Breast epithelium (tissue), 4 donors: ENCODE measurements around the gene IKBKE. TPM values are rescaled to one million over a fixed set of nuclear protein-coding genes. Genes with fewer than 3 reads are reported as not detected.

Experiments used
- DNase-seq, 2 donors: peaks; one replicate each; pipeline ENCODE4 v3.0.0-alpha.2; 2019; ENCODE audit warnings: low spot score in 2 of 2
- H3K27ac ChIP-seq, 2 donors: fragments of 200-600 bp; sonication (generic) in 1 of 2; one replicate each; pipeline ENCODE4 v1.5.1; 2016 to 2019; ENCODE audit warnings: mild to moderate bottlenecking in 1 of 2
- H3K27me3 ChIP-seq, 2 donors: fragments of 200-600 bp; sonication (generic) in 1 of 2; one replicate each; pipeline versions ENCODE4 v1.5.1 to v1.6.0; 2017 to 2019; ENCODE audit warnings: control low read depth in 1 of 2, mild to moderate bottlenecking in 1 of 2
- H3K36me3 ChIP-seq: fragments of 200-600 bp; one replicate; pipeline ENCODE4 v1.5.1; 2019
- H3K4me1 ChIP-seq, 2 donors: fragments of 200-600 bp; sonication (generic); one replicate each; pipeline ENCODE4 v1.5.1; 2016 to 2019; ENCODE audit warnings: control low read depth in 1 of 2
- H3K4me3 ChIP-seq, 3 donors: fragments of 200-600 bp; sonication (generic); 1 replicate in 2 of 3; 2 replicates in 1 of 3; pipeline ENCODE4 v1.5.1; 2016 to 2019; ENCODE audit warnings: mild to moderate bottlenecking in 3 of 3, moderate library complexity in 2 of 3
- H3K9me3 ChIP-seq, 2 donors: fragments of 200-600 bp; sonication (generic) in 1 of 2; one replicate each; pipeline ENCODE4 v1.5.1; 2016 to 2019; ENCODE audit warnings: control low read depth in 1 of 2
- CTCF ChIP-seq, 3 donors: fragments of 450-650 bp; IDR thresholded peaks; one replicate each; pipeline ENCODE4 v1.5.1; 2016 to 2017; ENCODE audit warnings: antibody characterized with exemption in 3 of 3, mild to moderate bottlenecking in 3 of 3, moderate library complexity in 3 of 3
- POLR2A ChIP-seq: fragments of 450-650 bp; IDR thresholded peaks from one replicate; pipeline ENCODE4 v1.6.1; 2016; ENCODE audit warnings: antibody characterized with exemption, mild to moderate bottlenecking, moderate library complexity
- POLR2AphosphoS5 ChIP-seq, 3 donors: sonication (generic); formaldehyde crosslinking; IDR thresholded peaks; one replicate each; pipeline ENCODE4 v1.6.1; 2017; ENCODE audit warnings: antibody characterized with exemption in 3 of 3
- intact Hi-C: fragments of 100-400 bp; cut with DNase I; formaldehyde crosslinking; loops from one replicate; pipeline ENCODE4 v1.15.1; 2023; ENCODE audit warnings: low total_unique reads
- total RNA-seq, 3 donors: library from RNA; depleted of rRNA; stranded (reverse); fragments of >200 nt; gene quantifications; one replicate each; pipeline ENCODE4 v1.1.0, GENCODE V29; 2016

The IKBKE gene
- total RNA-seq, 3 donors from 2014 or later: 4.4 to 4.9 (median 4.8) TPM

GRCh38 chr1:206442101-206442500 is 28.2 kb upstream of the IKBKE start:
- Histone ChIP-seq H3K27me3 (no peaks in the 10 kb centered on the region), H3K4me3 (no peak overlapping the region), H3K36me3 (no peaks in the 10 kb centered on the region), H3K9me3 (no peaks in the 10 kb centered on the region), H3K27ac (no peak overlapping the region), H3K4me1 (no peaks in the 10 kb centered on the region)
- intact Hi-C loops: no loop called here
- TF ChIP-seq CTCF (IDR thresholded peaks at IDR 0.05) (no peak), POLR2A (no peak), POLR2AphosphoS5 (IDR thresholded peaks at IDR 0.05) (no peak)
- DNase-seq: no peak

- Histone ChIP-seq H3K36me3 (no peaks in the 10 kb centered on the region), H3K9me3 (no peaks in the 10 kb centered on the region), H3K27me3 (no peaks in the 10 kb centered on the region), H3K27ac (peak overlapping the region in 1 of 2 donors; percentile 67), H3K4me1 (no peaks in the 10 kb centered on the region), H3K4me3 (no peak overlapping the region)
- TF ChIP-seq POLR2AphosphoS5 (IDR thresholded peaks at IDR 0.05) (no peak), POLR2A (no peak), CTCF (IDR thresholded peaks at IDR 0.05) (no peak)
- intact Hi-C loops: no loop called here
- DNase-seq: no peak
Measured at GRCh38 chr1:206445116-206445515, 25.2 kb upstream of the IKBKE start.

GRCh38 chr1:206445911-206446356 is 24.3 kb upstream of the IKBKE start:
- intact Hi-C loops: no loop called here
- H3K4me3 ChIP-seq: no peak overlapping the region
- no peak for TF ChIP-seq POLR2AphosphoS5 (IDR thresholded peaks at IDR 0.05)
- TF ChIP-seq POLR2A: no peak
- no peak for TF ChIP-seq CTCF (IDR thresholded peaks at IDR 0.05)
- H3K36me3 ChIP-seq: no peaks in the 10 kb centered on the region
- H3K27me3 ChIP-seq: no peaks in the 10 kb centered on the region
- H3K9me3 ChIP-seq: no peaks in the 10 kb centered on the region
- no peaks in the 10 kb centered on the region for H3K4me1 ChIP-seq
- DNase-seq: no peak
- peak overlapping the region in 1 of 2 donors; percentile 57 for H3K27ac ChIP-seq

GRCh38 chr1:206446688-206447421 is 23.4 kb upstream of the IKBKE start:
- intact Hi-C loops: no loop called here
- no peak for DNase-seq
- no peaks in the 10 kb centered on the region for H3K27me3 ChIP-seq
- H3K27ac ChIP-seq: peak overlapping the region in 1 of 2 donors; percentile 44
- no peak for TF ChIP-seq POLR2AphosphoS5 (IDR thresholded peaks at IDR 0.05)
- no peak for TF ChIP-seq POLR2A
- TF ChIP-seq CTCF (IDR thresholded peaks at IDR 0.05): no peak
- H3K4me1 ChIP-seq: no peaks in the 10 kb centered on the region
- H3K4me3 ChIP-seq: no peak overlapping the region
- no peaks in the 10 kb centered on the region for H3K9me3 ChIP-seq
- no peaks in the 10 kb centered on the region for H3K36me3 ChIP-seq

GRCh38 chr1:206447422-206447765 is 22.9 kb upstream of the IKBKE start:
- Histone ChIP-seq H3K9me3 (no peaks in the 10 kb centered on the region), H3K4me1 (no peaks in the 10 kb centered on the region), H3K4me3 (no peak overlapping the region), H3K36me3 (no peaks in the 10 kb centered on the region), H3K27me3 (no peaks in the 10 kb centered on the region), H3K27ac (peak overlapping the region in 1 of 2 donors; percentile 44)
- intact Hi-C loops: no loop called here
- no peak for DNase-seq
- TF ChIP-seq CTCF (IDR thresholded peaks at IDR 0.05) (no peak), POLR2A (no peak), POLR2AphosphoS5 (IDR thresholded peaks at IDR 0.05) (no peak)
